ENCODE results near the gene KLHDC1. TPM values are rescaled to one million over a fixed set of nuclear protein-coding genes. Genes with fewer than 3 reads are reported as not detected.

The KLHDC1 gene
- total and polyA plus RNA-seq, 10 donors = 3.1 to 12.8 (median 8.7) TPM

- Histone ChIP-seq H3K4me3 (no peak overlapping the region), H3K36me3 (no peaks in the 10 kb centered on the region), H3K27ac (no peak overlapping the region), H3K9me3 (no peaks in the 10 kb centered on the region), H3K4me1 (no peaks in the 10 kb centered on the region), H3K27me3 (replicated peaks in 1 of 7) (no peaks in the 10 kb centered on the region)
- no peak for TF ChIP-seq POLR2AphosphoS5 (IDR thresholded peaks at IDR 0.05)
- no peak for TF ChIP-seq POLR2A (IDR thresholded peaks at IDR 0.05)
- TF ChIP-seq, protein P1, sequence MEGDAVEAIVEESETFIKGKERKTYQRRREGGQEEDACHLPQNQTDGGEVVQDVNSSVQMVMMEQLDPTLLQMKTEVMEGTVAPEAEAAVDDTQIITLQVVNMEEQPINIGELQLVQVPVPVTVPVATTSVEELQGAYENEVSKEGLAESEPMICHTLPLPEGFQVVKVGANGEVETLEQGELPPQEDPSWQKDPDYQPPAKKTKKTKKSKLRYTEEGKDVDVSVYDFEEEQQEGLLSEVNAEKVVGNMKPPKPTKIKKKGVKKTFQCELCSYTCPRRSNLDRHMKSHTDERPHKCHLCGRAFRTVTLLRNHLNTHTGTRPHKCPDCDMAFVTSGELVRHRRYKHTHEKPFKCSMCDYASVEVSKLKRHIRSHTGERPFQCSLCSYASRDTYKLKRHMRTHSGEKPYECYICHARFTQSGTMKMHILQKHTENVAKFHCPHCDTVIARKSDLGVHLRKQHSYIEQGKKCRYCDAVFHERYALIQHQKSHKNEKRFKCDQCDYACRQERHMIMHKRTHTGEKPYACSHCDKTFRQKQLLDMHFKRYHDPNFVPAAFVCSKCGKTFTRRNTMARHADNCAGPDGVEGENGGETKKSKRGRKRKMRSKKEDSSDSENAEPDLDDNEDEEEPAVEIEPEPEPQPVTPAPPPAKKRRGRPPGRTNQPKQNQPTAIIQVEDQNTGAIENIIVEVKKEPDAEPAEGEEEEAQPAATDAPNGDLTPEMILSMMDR (IDR thresholded peaks at IDR 0.05 in 8 of 11, conservative IDR thresholded peaks at IDR 0.05 in 3 of 11) = no peak
- WGBS, 5 donors = 81 to 95% (median 90%) methylated on average over 2 of the region's 2 CpGs
- intact Hi-C loops (cut with DNase I; ENCODE audit: low total_unique reads) = no loop called here
- DNase-seq = no peak
Measured at GRCh38 chr14:49659526-49660455, 33.1 kb upstream of the KLHDC1 start.

- no peak for TF ChIP-seq POLR2AphosphoS5 (IDR thresholded peaks at IDR 0.05)
- no peak for TF ChIP-seq POLR2A (IDR thresholded peaks at IDR 0.05)
- TF ChIP-seq, protein P1 (IDR thresholded peaks at IDR 0.05 in 8 of 11, conservative IDR thresholded peaks at IDR 0.05 in 3 of 11) = no peak
- peaks cover 0 to 14% (median 0%) of the 10 kb centered on the region in 6 donors for H3K36me3 ChIP-seq
- H3K27ac ChIP-seq = no peak overlapping the region
- H3K27me3 ChIP-seq (replicated peaks in 1 of 7) = no peaks in the 10 kb centered on the region
- intact Hi-C loops (cut with DNase I; ENCODE audit: low total_unique reads) = no loop called here
- H3K4me3 ChIP-seq = no peak overlapping the region
- no peaks in the 10 kb centered on the region for H3K4me1 ChIP-seq
- DNase-seq = no peak
- H3K9me3 ChIP-seq = peaks cover 0 to 9% (median 0%) of the 10 kb centered on the region in 8 donors
Measured at GRCh38 chr14:49670475-49670874, 22.4 kb upstream of the KLHDC1 start.

DNA sequence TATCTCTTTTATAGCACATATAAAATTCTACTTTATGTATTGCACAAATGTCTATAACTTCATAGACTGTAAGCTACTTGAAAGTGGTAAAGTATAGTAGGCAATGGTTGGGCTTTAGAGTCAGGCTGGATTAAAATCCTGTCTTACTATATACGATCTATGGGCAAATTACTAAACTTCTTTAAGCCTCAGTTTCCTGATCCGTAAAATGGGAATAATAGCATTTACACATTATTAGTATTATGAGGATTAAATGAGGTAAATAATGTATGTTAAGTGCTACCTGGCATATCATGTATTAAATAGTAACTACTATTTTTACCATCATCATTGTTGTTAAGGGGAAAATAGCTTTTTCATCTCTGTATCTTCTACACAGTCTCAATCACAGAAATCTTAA lies 19.3 kb upstream of the KLHDC1 start:
- Histone ChIP-seq H3K27ac (no peak overlapping the region), H3K4me3 (no peak overlapping the region), H3K9me3 (peaks cover 0 to 9% (median 0%) of the 10 kb centered on the region in 8 donors), H3K4me1 (no peaks in the 10 kb centered on the region), H3K36me3 (peaks cover 0 to 26% (median 0%) of the 10 kb centered on the region in 6 donors), H3K27me3 (replicated peaks in 1 of 7) (no peaks in the 10 kb centered on the region)
- TF ChIP-seq, protein P1 (IDR thresholded peaks at IDR 0.05 in 8 of 11, conservative IDR thresholded peaks at IDR 0.05 in 3 of 11) = no peak
- no peak for TF ChIP-seq POLR2A (IDR thresholded peaks at IDR 0.05)
- TF ChIP-seq POLR2AphosphoS5 (IDR thresholded peaks at IDR 0.05) = no peak
- intact Hi-C loops (cut with DNase I; ENCODE audit: low total_unique reads) = no loop called here
- DNase-seq = no peak
- WGBS, 5 donors = 92 to 99% (median 96%) methylated on average over 2 of the region's 2 CpGs

- Histone ChIP-seq H3K4me1 (no peaks in the 10 kb centered on the region), H3K27me3 (replicated peaks in 1 of 7) (no peaks in the 10 kb centered on the region), H3K27ac (no peak overlapping the region), H3K4me3 (no peak overlapping the region), H3K9me3 (peaks cover 0 to 9% (median 0%) of the 10 kb centered on the region in 8 donors), H3K36me3 (peaks cover 0 to 36% (median 0%) of the 10 kb centered on the region in 6 donors)
- WGBS, 5 donors = 90 to 97% (median 95%) methylated on average over 4 of the region's 4 CpGs
- intact Hi-C loops (cut with DNase I; ENCODE audit: low total_unique reads) = no loop called here
- TF ChIP-seq, protein P1 (IDR thresholded peaks at IDR 0.05 in 8 of 11, conservative IDR thresholded peaks at IDR 0.05 in 3 of 11) = no peak
- TF ChIP-seq POLR2A (IDR thresholded peaks at IDR 0.05) (no peak), POLR2AphosphoS5 (IDR thresholded peaks at IDR 0.05) (no peak)
- DNase-seq = no peak
Measured at GRCh38 chr14:49677643-49678042, 15.3 kb upstream of the KLHDC1 start.
